ENCODE results near the gene ABCF3.

Gene ABCF3

DNA sequence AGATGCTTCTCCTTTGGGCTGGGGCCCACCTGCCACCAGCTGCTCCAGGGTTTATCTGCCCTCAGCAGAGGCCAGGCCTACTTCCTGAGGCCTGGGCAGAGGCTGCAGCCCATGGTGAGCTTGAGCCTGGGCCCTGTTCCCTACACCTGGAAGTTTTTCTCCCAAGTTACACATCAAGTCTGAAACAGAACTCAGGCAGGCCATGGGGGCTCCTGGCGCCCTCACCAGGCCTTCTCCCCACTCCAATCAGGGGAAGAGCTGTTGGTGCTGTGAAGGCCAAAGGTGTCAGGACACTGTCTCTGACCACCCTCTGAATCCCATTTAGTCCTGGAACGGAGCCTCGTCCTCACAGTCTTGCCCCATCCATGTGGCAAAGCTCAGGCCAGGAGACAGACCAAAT, 50.6 kb downstream of the ABCF3 start (continued):
- TF ChIP-seq, protein P1, sequence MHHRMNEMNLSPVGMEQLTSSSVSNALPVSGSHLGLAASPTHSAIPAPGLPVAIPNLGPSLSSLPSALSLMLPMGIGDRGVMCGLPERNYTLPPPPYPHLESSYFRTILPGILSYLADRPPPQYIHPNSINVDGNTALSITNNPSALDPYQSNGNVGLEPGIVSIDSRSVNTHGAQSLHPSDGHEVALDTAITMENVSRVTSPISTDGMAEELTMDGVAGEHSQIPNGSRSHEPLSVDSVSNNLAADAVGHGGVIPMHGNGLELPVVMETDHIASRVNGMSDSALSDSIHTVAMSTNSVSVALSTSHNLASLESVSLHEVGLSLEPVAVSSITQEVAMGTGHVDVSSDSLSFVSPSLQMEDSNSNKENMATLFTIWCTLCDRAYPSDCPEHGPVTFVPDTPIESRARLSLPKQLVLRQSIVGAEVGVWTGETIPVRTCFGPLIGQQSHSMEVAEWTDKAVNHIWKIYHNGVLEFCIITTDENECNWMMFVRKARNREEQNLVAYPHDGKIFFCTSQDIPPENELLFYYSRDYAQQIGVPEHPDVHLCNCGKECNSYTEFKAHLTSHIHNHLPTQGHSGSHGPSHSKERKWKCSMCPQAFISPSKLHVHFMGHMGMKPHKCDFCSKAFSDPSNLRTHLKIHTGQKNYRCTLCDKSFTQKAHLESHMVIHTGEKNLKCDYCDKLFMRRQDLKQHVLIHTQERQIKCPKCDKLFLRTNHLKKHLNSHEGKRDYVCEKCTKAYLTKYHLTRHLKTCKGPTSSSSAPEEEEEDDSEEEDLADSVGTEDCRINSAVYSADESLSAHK (tag by site-specific recombination; IDR thresholded peaks at IDR 0.05), result no peak
- TF ChIP-seq ZNF132 (tag by site-specific recombination; IDR thresholded peaks at IDR 0.05; ENCODE audit: borderline replicate concordance) (no peak), ZNF660 (tag by site-specific recombination; IDR thresholded peaks at IDR 0.05) (no peak), ZNF549 (tag by site-specific recombination; IDR thresholded peaks at IDR 0.05) (no peak), ZNF670 (tag by site-specific recombination; IDR thresholded peaks at IDR 0.05; ENCODE audit: low read depth) (no peak), ZFP37 (tag by site-specific recombination; IDR thresholded peaks at IDR 0.05) (no peak)

DNA sequence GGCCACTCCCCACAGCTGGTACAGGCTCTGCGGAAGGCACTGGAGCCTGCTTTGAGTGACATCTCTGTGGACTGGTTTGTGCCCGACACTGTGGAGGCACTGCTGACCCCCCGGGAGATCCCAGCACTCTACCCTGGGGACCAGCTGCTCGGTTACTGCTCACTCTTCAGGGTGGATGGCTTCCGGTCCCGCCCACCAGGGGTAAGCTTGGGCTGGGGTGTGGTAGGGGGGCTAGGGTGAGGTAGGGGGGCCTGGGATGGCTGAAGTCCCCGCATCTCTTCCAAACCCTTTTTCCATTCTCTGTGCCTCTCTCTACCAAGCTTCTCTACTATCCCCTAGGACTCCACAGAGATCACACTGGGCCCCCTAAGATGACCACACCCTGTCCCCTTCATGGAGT, 51.2 kb downstream of the ABCF3 start:
- ChIA-PET CTCF (interaction anchor here (1.5 to 8.7 kb wide), 3 partner anchors 9 to 13 kb away, joined by 4 to 66 read pairs (median 5); partner anchors contain the start of genes EEF1AKMT4 and VWA5B2), POLR2A (interaction anchor here (1.2 kb wide), 1 partner anchor 9 kb away, joined by 4 read pairs; no protein-coding TSS in a partner anchor)
- no peak overlapping the region for H3K27ac ChIP-seq (ENCODE audit: extremely low read depth, low read depth, low read length)

More for the DNA sequence above, 51.2 kb downstream of the ABCF3 start:
- Histone ChIP-seq H3K9me3 (ENCODE audit: control insufficient read depth, insufficient read depth, low read depth, low read length) (no peaks in the 10 kb centered on the region), H3K36me3 (ENCODE audit: control insufficient read depth in 2 of 2, insufficient read depth in 1 of 2, low read length in 2 of 2) (peaks cover 0 to 6% of the 10 kb centered on the region in 2 experiments; a peak in 1 of 3 replicates), H3K4me1 (ENCODE audit: control insufficient read depth, insufficient read depth, low read length) (no peaks in the 10 kb centered on the region), H3K4me3 (ENCODE audit: low read depth, low read length) (no peak overlapping the region)
- no peak for TF ChIP-seq ZNF211 (tag by site-specific recombination; IDR thresholded peaks at IDR 0.05; ENCODE audit: low read depth)
- TF ChIP-seq ZNF548 (tag by site-specific recombination; IDR thresholded peaks at IDR 0.05), result no peak
- no peak for TF ChIP-seq BCL11A (tag by site-specific recombination; IDR thresholded peaks at IDR 0.05; ENCODE audit: low read depth)
- TF ChIP-seq ZBTB8A (tag by site-specific recombination; IDR thresholded peaks at IDR 0.05), result no peak
- no peak for TF ChIP-seq ZNF202 (tag by site-specific recombination; IDR thresholded peaks at IDR 0.05; ENCODE audit: borderline replicate concordance)
- TF ChIP-seq ZNF830 (tag by site-specific recombination; IDR thresholded peaks at IDR 0.05; ENCODE audit: low read depth), result no peak
- TF ChIP-seq, protein P2, sequence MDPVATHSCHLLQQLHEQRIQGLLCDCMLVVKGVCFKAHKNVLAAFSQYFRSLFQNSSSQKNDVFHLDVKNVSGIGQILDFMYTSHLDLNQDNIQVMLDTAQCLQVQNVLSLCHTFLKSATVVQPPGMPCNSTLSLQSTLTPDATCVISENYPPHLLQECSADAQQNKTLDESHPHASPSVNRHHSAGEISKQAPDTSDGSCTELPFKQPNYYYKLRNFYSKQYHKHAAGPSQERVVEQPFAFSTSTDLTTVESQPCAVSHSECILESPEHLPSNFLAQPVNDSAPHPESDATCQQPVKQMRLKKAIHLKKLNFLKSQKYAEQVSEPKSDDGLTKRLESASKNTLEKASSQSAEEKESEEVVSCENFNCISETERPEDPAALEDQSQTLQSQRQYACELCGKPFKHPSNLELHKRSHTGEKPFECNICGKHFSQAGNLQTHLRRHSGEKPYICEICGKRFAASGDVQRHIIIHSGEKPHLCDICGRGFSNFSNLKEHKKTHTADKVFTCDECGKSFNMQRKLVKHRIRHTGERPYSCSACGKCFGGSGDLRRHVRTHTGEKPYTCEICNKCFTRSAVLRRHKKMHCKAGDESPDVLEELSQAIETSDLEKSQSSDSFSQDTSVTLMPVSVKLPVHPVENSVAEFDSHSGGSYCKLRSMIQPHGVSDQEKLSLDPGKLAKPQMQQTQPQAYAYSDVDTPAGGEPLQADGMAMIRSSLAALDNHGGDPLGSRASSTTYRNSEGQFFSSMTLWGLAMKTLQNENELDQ (tag by site-specific recombination; IDR thresholded peaks at IDR 0.05; ENCODE audit: low read depth), result no peak
- TF ChIP-seq ZNF112 (tag by site-specific recombination; IDR thresholded peaks at IDR 0.05), result no peak
- TF ChIP-seq INSM2 (tag by site-specific recombination; IDR thresholded peaks at IDR 0.05), result no peak
- no peak for TF ChIP-seq ZNF114 (tag by site-specific recombination; IDR thresholded peaks at IDR 0.05)
- no peak for TF ChIP-seq RBAK (tag by site-specific recombination; IDR thresholded peaks at IDR 0.05)
- TF ChIP-seq OVOL3 (tag by site-specific recombination; IDR thresholded peaks at IDR 0.05), result no peak
- no peak for TF ChIP-seq ZNF645 (tag by site-specific recombination; IDR thresholded peaks at IDR 0.05)
- no peak for TF ChIP-seq ZNF677 (tag by site-specific recombination; IDR thresholded peaks at IDR 0.05)
- no peak for TF ChIP-seq PBX3 (CRISPR knock-in tag; IDR thresholded peaks at IDR 0.05)
- no peak for TF ChIP-seq ZNF510 (tag by site-specific recombination; IDR thresholded peaks at IDR 0.05; ENCODE audit: insufficient replicate concordance)
- TF ChIP-seq SCRT1 (tag by site-specific recombination; IDR thresholded peaks at IDR 0.05; ENCODE audit: borderline replicate concordance), result no peak
- TF ChIP-seq ZFHX2 (tag by site-specific recombination; conservative IDR thresholded peaks at IDR 0.05), result no peak
- TF ChIP-seq REST (tag by site-specific recombination; IDR thresholded peaks at IDR 0.05), result no peak
